HepG2 (cell line): ENCODE data around the gene CDCA5. TPM values are rescaled to one million over a fixed set of nuclear protein-coding genes. Genes with fewer than 3 reads are reported as not detected.

Experiments used
- ATF4 ChIP-seq, 2 experiments: fragments of 450-650 bp in 1 of 2; sonication (generic) in 1 of 2; formaldehyde crosslinking; IDR thresholded peaks; 2 replicates each; pipeline versions ENCODE4 v1.5.0 to v1.8.0; 2020 to 2022; ENCODE audit warnings: mild to moderate bottlenecking in 1 of 2, missing genetic modification reagents in 1 of 2
- FOXP4 ChIP-seq: sonication (generic); formaldehyde crosslinking; IDR thresholded peaks from 2 replicates; pipeline ENCODE4 v1.4.0; 2020; ENCODE audit warnings: missing genetic modification reagents
- GABPB1 ChIP-seq: IDR thresholded peaks from 2 replicates; pipeline ENCODE4 v1.6.1; 2016; ENCODE audit warnings: mild to moderate bottlenecking, missing genetic modification reagents, moderate library complexity, missing compliant biosample characterization
- PATZ1 ChIP-seq: sonication (generic); formaldehyde crosslinking; IDR thresholded peaks from 2 replicates; pipeline ENCODE4 v1.4.0; 2020; ENCODE audit warnings: missing genetic modification reagents
- PHF5A ChIP-seq: IDR thresholded peaks from one replicate; pipeline ENCODE4 v1.6.1; 2018; ENCODE audit warnings: low read depth, missing genetic modification reagents; ENCODE audit not compliant: unreplicated experiment
- POLR2AphosphoS2 ChIP-seq: IDR thresholded peaks from 2 replicates; pipeline ENCODE4 v1.6.1; 2011; ENCODE audit warnings: low read depth, low read length, improper control_type of control experiment
- PRDM10 ChIP-seq: sonication (generic); formaldehyde crosslinking; IDR thresholded peaks from 2 replicates; pipeline ENCODE4 v1.4.0; 2020; ENCODE audit warnings: low read depth, missing genetic modification reagents
- SAP130 ChIP-seq: IDR thresholded peaks from 2 replicates; pipeline ENCODE4 v1.6.1; 2016; ENCODE audit warnings: low read depth
- THAP8 ChIP-seq: sonication (generic); formaldehyde crosslinking; IDR thresholded peaks from 2 replicates; pipeline ENCODE4 v1.5.1; 2020; ENCODE audit warnings: missing genetic modification reagents, mild to moderate bottlenecking, borderline replicate concordance
- ZBTB25 ChIP-seq: IDR thresholded peaks from 2 replicates; pipeline ENCODE4 v1.6.1; 2018; ENCODE audit warnings: missing genetic modification reagents
- ZEB1 ChIP-seq: IDR thresholded peaks from 2 replicates; pipeline ENCODE4 v1.6.1; 2012; ENCODE audit warnings: mild to moderate bottlenecking, low read depth, inconsistent platforms; ENCODE audit not compliant: insufficient replicate concordance
- ZFP90 ChIP-seq: sonication (generic); formaldehyde crosslinking; IDR thresholded peaks from 2 replicates; pipeline ENCODE4 v1.8.0; 2022; ENCODE audit warnings: missing genetic modification reagents, mild to moderate bottlenecking, inconsistent platforms, borderline replicate concordance
- ZNF710 ChIP-seq: sonication (generic); formaldehyde crosslinking; IDR thresholded peaks from 2 replicates; pipeline ENCODE4 v1.5.0; 2020; ENCODE audit warnings: mild to moderate bottlenecking, missing genetic modification reagents, borderline replicate concordance
- ZSCAN30 ChIP-seq: sonication (generic); formaldehyde crosslinking; IDR thresholded peaks from 2 replicates; pipeline ENCODE4 v1.5.0; 2020; ENCODE audit warnings: mild to moderate bottlenecking, missing genetic modification reagents
- polyA plus RNA-seq, 8 experiments: library from polyadenylated mRNA; depleted of rRNA in 3 of 8; stranded (reverse) in 7 of 8; unstranded in 1 of 8; fragments of >200 nt; fragmentation: Illumina TruSeq in 4 of 8; extraction: Trizol in 4 of 8; gene quantifications; 2 replicates each; pipeline versions ENCODE4 v1.2.1 to v1.2.3, GENCODE V29; 2011 to 2016; ENCODE audit warnings: low read depth in 4 of 8, missing spikeins in 1 of 8, mixed read lengths in 1 of 8; ENCODE audit not compliant: insufficient read depth in 1 of 8
- total RNA-seq, 5 experiments: library from RNA; depleted of rRNA; stranded (reverse); fragments of >200 nt; fragmentation: Illumina TruSeq; extraction: Trizol; gene quantifications; 2 replicates each; pipeline ENCODE4 v1.2.3, GENCODE V29; 2016; ENCODE audit warnings: low read depth in 1 of 5

The CDCA5 gene
- total and polyA plus RNA-seq, 2 of the 13 experiments (the other 11 are each of a cell fraction or from before 2014, with no cell fraction given) = 13.5 to 50.6 TPM

GRCh38 chr11:65111744-65112545 lies 28.1 kb upstream of the CDCA5 start, which contains the start of gene TM7SF2 (continued):
- 0 out of 2 replicates have a peak, but pooled peaks have one; percentile 16 for TF ChIP-seq THAP8 (CRISPR knock-in tag)
- peak; percentile 38 for TF ChIP-seq ZEB1
- peak; percentile 34; the same call in 1 of the 2 replicates for TF ChIP-seq GABPB1 (CRISPR knock-in tag)
- peak; percentile 84 for TF ChIP-seq SAP130 (CRISPR knock-in tag)
- TF ChIP-seq ZNF710 (CRISPR knock-in tag) = 0 out of 2 replicates have a peak, but pooled peaks have one; percentile 33
- no peak for TF ChIP-seq ZBTB25 (CRISPR knock-in tag)
- peak; percentile 50; the same call in 1 of the 2 replicates for TF ChIP-seq ZSCAN30 (CRISPR knock-in tag)
- TF ChIP-seq FOXP4 (CRISPR knock-in tag) = peak; percentile 46
- TF ChIP-seq PHF5A = peak; percentile 71
- TF ChIP-seq POLR2AphosphoS2 = peak; percentile 79; the same call in 1 of the 2 replicates
- TF ChIP-seq PRDM10 = peak; percentile 69
- TF ChIP-seq PATZ1 = peak; percentile 22; the same call in 1 of the 2 replicates
- TF ChIP-seq ZFP90 (CRISPR knock-in tag) = peak; percentile 66; the same call in 1 of the 2 replicates
- TF ChIP-seq ATF4 (CRISPR knock-in tag; IDR thresholded peaks at IDR 0.05) = no peak; a peak in 1 of 4 replicates
